H1 (cell line): Measurements from ENCODE around the gene VIPR2. TPM values are rescaled to one million over a fixed set of nuclear protein-coding genes. Genes with fewer than 3 reads are reported as not detected.

Experiments used
- RAD21 ChIP-seq, 2 experiments: IDR thresholded peaks in 1 of 2; conservative IDR thresholded peaks in 1 of 2; 2 replicates each; pipeline ENCODE4 v1.6.1; 2011; ENCODE audit warnings: low read depth in 2 of 2, low read length in 2 of 2, improper control_type of control experiment in 1 of 2, inconsistent platforms in 1 of 2, mild to moderate bottlenecking in 1 of 2, moderate library complexity in 1 of 2
- TBP ChIP-seq: IDR thresholded peaks from 2 replicates; pipeline ENCODE4 v1.6.1; 2011; ENCODE audit warnings: low read depth, low read length, improper control_type of control experiment
- polyA plus RNA-seq, 7 experiments: library from polyadenylated mRNA; depleted of rRNA in 3 of 7; stranded (reverse) in 5 of 7; unstranded in 2 of 7; fragments of >200 nt in 5 of 7; fragments of 200-250 nt in 2 of 7; gene quantifications; 1 replicate in 5 of 7; 2 replicates in 1 of 7; 4 replicates in 1 of 7; pipeline versions ENCODE4 v1.2.1 to v1.2.3, GENCODE V29; 2011 to 2013; ENCODE audit warnings: missing spikeins in 2 of 7, mixed read lengths in 2 of 7
- total RNA-seq: library from RNA; stranded (reverse); fragmentation: NEBNext Ultra II Directional; extraction: Animal tissue kit (Norgen Biotek cat#: 25700); gene quantifications from 2 replicates; pipeline ENCODE4 v1.2.1, GENCODE V29; 2021

Gene VIPR2
- total and polyA plus RNA-seq, 2 of the 8 experiments (the other 6 are each of a cell fraction or from before 2014, with no cell fraction given) = 2.4 to 6.3 TPM

DNA sequence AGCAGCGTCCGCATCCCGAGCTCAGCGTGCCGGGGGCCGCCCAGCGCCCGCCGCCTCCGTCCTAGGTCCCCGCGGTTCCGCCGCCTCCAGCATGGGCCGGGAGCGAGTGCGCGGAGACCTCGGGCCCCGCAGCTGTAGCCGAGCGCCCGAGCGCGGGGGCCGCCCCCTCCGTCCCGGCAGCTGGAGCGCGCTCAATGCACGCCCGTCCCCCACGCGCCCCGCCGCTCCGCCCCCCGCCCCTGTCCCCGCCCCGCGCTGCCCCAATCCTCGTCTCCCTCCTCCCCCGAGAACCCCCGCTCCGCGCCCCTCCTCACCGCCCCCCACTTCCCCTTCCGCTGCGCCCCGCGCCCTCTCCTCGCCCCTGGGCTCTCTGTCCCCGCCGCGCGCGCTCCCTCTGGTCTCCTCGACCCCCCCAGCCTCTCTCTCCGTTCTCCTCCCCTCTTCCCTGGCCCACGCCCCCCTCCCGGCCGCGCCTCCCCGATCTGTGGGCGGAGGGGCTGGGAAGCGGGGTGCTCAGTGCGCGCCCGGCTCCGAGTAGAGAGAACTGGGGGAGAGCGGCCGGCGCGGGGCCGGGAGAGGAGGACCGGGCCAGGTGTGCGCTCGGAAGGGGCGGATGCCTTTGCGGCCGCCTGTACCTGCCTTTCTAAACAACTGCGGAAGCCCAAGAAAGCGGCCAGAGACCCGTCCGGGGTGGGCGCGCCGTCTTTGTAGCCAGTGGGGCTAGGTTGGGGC lies at the start of gene VIPR2 (continued):
- TF ChIP-seq RAD21 (IDR thresholded peaks at IDR 0.05 in 1 of 2, conservative IDR thresholded peaks at IDR 0.05 in 1 of 2; ENCODE audit: low read depth in 2 of 2, low read length in 2 of 2) (peak in 1 of 2 experiments; percentile 7; a peak in 1 of 4 replicates), TBP (peak; percentile 55; the same call in 1 of the 2 replicates)
